Measurements from ENCODE around the gene PMM2. TPM values are rescaled to one million over a fixed set of nuclear protein-coding genes. Genes with fewer than 3 reads are reported as not detected.
"Not testable (repeated sequence)": the region's sequence is repeated elsewhere in the genome, so short reads cannot be mapped to it uniquely, and the experiment has no call there.

PMM2 gene
- total RNA-seq, 1 experiment from 2014 or later, result 48.9 TPM

GRCh38 chr16:8864480-8865110 lies 67.0 kb downstream of the PMM2 start:
- no peak for DNase-seq (ENCODE audit: extremely low read depth, low read depth)

- DNase-seq (ENCODE audit: extremely low read depth, low read depth), result no peak
Measured at GRCh38 chr16:8865145-8865882, 67.7 kb downstream of the PMM2 start.

- DNase-seq (ENCODE audit: extremely low read depth, low read depth), result no peak
Measured at GRCh38 chr16:8866118-8866883, 68.7 kb downstream of the PMM2 start.

GRCh38 chr16:8866884-8867215 lies 69.2 kb downstream of the PMM2 start:
- no peak for DNase-seq (ENCODE audit: extremely low read depth, low read depth)

- no peak for DNase-seq (ENCODE audit: extremely low read depth, low read depth)
Measured at GRCh38 chr16:8867216-8867931, 69.7 kb downstream of the PMM2 start.

GRCh38 chr16:8867932-8868415 lies 70.3 kb downstream of the PMM2 start:
- no peak for DNase-seq (ENCODE audit: extremely low read depth, low read depth)

GRCh38 chr16:8868416-8869211 lies 71.0 kb downstream of the PMM2 start, which contains the start of gene CARHSP1:
TSS of gene CARHSP1 (minus strand) at chr16:8869006. CDS start at chr16:8859328, 9,678 bp downstream.
- peak; percentile 89 for DNase-seq (ENCODE audit: extremely low read depth, low read depth)

- no peak for DNase-seq (ENCODE audit: extremely low read depth, low read depth)
Measured at GRCh38 chr16:8869212-8869987, 71.8 kb downstream of the PMM2 start.

GRCh38 chr16:8869988-8870241 lies 72.3 kb downstream of the PMM2 start:
- not testable (repeated sequence) for DNase-seq (ENCODE audit: extremely low read depth, low read depth)

- DNase-seq (ENCODE audit: extremely low read depth, low read depth), result no peak
Measured at GRCh38 chr16:8872071-8872470, 74.4 kb downstream of the PMM2 start.

GRCh38 chr16:8872967-8873865 lies 75.6 kb downstream of the PMM2 start:
- DNase-seq (ENCODE audit: extremely low read depth, low read depth), result no peak

- DNase-seq (ENCODE audit: extremely low read depth, low read depth), result not testable (repeated sequence)
Measured at GRCh38 chr16:8873866-8874195, 76.2 kb downstream of the PMM2 start.

GRCh38 chr16:8874388-8874787 lies 76.7 kb downstream of the PMM2 start:
- DNase-seq (ENCODE audit: extremely low read depth, low read depth), result no peak

GRCh38 chr16:8875317-8875716 lies 77.7 kb downstream of the PMM2 start:
- DNase-seq (ENCODE audit: extremely low read depth, low read depth), result not testable (repeated sequence)

GRCh38 chr16:8877894-8878522 lies 80.4 kb downstream of the PMM2 start:
- no peak for DNase-seq (ENCODE audit: extremely low read depth, low read depth)

GRCh38 chr16:8878523-8878911 lies 80.9 kb downstream of the PMM2 start:
- DNase-seq (ENCODE audit: extremely low read depth, low read depth), result no peak

GRCh38 chr16:8880839-8881510 lies 83.3 kb downstream of the PMM2 start:
- no peak for DNase-seq (ENCODE audit: extremely low read depth, low read depth)
